ENCODE measurements around the gene PTX4. TPM values are rescaled to one million over a fixed set of nuclear protein-coding genes. Genes with fewer than 3 reads are reported as not detected.

Gene PTX4
- total and polyA plus RNA-seq, 2 experiments from 2014 or later, result not detected

- no peaks in the 10 kb centered on the region for H3K4me1 ChIP-seq (ENCODE audit: insufficient read depth)
- H3K4me1 Mint-ChIP-seq, result no peaks in the 10 kb centered on the region
- ATAC-seq, result peak; percentile 67
- no peak overlapping the region for H2AFZ ChIP-seq
- no peaks in the 10 kb centered on the region for H3K27me3 ChIP-seq (ENCODE audit: insufficient read depth)
- H3K9me2 ChIP-seq (ENCODE audit: insufficient read depth), result no peaks in the 10 kb centered on the region
- no peak overlapping the region for H3K4me2 ChIP-seq
- no peak overlapping the region for H3K4me3 Mint-ChIP-seq
- no peak overlapping the region for H3K4me3 ChIP-seq
- no peaks in the 10 kb centered on the region for H3K79me2 ChIP-seq (replicated peaks; ENCODE audit: insufficient read depth)
- peaks cover 4% of the 10 kb centered on the region; the same call in 1 of the 2 replicates for H4K20me1 ChIP-seq (replicated peaks; ENCODE audit: insufficient read depth)
- no peaks in the 10 kb centered on the region for H3K36me3 ChIP-seq (ENCODE audit: insufficient read depth)
- no peaks in the 10 kb centered on the region for H3F3A ChIP-seq (replicated peaks; ENCODE audit: low read depth)
- TF ChIP-seq REST (IDR thresholded peaks at IDR 0.05; ENCODE audit: unreplicated experiment) (no peak), EZH2 (IDR thresholded peaks at IDR 0.05; ENCODE audit: low read depth, unreplicated experiment) (no peak), EZH2phosphoT487 (IDR thresholded peaks at IDR 0.05; ENCODE audit: unreplicated experiment) (no peak), JUNB (IDR thresholded peaks at IDR 0.05; ENCODE audit: unreplicated experiment) (no peak)
- TF ChIP-seq, protein P1, sequence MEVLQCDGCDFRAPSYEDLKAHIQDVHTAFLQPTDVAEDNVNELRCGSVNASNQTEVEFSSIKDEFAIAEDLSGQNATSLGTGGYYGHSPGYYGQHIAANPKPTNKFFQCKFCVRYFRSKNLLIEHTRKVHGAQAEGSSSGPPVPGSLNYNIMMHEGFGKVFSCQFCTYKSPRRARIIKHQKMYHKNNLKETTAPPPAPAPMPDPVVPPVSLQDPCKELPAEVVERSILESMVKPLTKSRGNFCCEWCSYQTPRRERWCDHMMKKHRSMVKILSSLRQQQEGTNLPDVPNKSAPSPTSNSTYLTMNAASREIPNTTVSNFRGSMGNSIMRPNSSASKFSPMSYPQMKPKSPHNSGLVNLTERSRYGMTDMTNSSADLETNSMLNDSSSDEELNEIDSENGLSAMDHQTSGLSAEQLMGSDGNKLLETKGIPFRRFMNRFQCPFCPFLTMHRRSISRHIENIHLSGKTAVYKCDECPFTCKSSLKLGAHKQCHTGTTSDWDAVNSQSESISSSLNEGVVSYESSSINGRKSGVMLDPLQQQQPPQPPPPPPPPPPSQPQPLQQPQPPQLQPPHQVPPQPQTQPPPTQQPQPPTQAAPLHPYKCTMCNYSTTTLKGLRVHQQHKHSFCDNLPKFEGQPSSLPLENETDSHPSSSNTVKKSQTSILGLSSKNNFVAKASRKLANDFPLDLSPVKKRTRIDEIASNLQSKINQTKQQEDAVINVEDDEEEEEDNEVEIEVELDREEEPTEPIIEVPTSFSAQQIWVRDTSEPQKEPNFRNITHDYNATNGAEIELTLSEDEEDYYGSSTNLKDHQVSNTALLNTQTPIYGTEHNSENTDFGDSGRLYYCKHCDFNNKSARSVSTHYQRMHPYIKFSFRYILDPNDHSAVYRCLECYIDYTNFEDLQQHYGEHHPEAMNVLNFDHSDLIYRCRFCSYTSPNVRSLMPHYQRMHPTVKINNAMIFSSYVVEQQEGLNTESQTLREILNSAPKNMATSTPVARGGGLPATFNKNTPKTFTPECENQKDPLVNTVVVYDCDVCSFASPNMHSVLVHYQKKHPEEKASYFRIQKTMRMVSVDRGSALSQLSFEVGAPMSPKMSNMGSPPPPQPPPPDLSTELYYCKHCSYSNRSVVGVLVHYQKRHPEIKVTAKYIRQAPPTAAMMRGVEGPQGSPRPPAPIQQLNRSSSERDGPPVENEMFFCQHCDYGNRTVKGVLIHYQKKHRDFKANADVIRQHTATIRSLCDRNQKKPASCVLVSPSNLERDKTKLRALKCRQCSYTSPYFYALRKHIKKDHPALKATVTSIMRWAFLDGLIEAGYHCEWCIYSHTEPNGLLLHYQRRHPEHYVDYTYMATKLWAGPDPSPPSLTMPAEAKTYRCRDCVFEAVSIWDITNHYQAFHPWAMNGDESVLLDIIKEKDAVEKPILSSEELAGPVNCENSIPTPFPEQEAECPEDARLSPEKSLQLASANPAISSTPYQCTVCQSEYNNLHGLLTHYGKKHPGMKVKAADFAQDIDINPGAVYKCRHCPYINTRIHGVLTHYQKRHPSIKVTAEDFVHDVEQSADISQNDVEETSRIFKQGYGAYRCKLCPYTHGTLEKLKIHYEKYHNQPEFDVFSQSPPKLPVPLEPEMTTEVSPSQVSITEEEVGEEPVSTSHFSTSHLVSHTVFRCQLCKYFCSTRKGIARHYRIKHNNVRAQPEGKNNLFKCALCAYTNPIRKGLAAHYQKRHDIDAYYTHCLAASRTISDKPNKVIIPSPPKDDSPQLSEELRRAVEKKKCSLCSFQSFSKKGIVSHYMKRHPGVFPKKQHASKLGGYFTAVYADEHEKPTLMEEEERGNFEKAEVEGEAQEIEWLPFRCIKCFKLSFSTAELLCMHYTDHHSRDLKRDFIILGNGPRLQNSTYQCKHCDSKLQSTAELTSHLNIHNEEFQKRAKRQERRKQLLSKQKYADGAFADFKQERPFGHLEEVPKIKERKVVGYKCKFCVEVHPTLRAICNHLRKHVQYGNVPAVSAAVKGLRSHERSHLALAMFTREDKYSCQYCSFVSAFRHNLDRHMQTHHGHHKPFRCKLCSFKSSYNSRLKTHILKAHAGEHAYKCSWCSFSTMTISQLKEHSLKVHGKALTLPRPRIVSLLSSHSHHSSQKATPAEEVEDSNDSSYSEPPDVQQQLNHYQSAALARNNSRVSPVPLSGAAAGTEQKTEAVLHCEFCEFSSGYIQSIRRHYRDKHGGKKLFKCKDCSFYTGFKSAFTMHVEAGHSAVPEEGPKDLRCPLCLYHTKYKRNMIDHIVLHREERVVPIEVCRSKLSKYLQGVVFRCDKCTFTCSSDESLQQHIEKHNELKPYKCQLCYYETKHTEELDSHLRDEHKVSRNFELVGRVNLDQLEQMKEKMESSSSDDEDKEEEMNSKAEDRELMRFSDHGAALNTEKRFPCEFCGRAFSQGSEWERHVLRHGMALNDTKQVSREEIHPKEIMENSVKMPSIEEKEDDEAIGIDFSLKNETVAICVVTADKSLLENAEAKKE (CRISPR knock-in tag; IDR thresholded peaks at IDR 0.05), result no peak
- TF ChIP-seq, protein P2, sequence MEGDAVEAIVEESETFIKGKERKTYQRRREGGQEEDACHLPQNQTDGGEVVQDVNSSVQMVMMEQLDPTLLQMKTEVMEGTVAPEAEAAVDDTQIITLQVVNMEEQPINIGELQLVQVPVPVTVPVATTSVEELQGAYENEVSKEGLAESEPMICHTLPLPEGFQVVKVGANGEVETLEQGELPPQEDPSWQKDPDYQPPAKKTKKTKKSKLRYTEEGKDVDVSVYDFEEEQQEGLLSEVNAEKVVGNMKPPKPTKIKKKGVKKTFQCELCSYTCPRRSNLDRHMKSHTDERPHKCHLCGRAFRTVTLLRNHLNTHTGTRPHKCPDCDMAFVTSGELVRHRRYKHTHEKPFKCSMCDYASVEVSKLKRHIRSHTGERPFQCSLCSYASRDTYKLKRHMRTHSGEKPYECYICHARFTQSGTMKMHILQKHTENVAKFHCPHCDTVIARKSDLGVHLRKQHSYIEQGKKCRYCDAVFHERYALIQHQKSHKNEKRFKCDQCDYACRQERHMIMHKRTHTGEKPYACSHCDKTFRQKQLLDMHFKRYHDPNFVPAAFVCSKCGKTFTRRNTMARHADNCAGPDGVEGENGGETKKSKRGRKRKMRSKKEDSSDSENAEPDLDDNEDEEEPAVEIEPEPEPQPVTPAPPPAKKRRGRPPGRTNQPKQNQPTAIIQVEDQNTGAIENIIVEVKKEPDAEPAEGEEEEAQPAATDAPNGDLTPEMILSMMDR (conservative IDR thresholded peaks at IDR 0.05; ENCODE audit: low read depth in 2 of 2), result peak in 1 of 2 experiments; percentile 24; a peak in 2 of 4 replicates
- H3K27me3 Mint-ChIP-seq (ENCODE audit: insufficient read depth, low read depth, poor library complexity), result peaks cover 14% of the 10 kb centered on the region
- H3K9me3 Mint-ChIP-seq, result peaks cover 16% of the 10 kb centered on the region; the same call in 2 of the 3 replicates
- H3K27ac Mint-ChIP-seq, result no peak overlapping the region
- H3K36me3 Mint-ChIP-seq (ENCODE audit: low read depth), result peaks cover 47% of the 10 kb centered on the region
- peak; percentile 50 for DNase-seq (ENCODE audit: low spot score)
- H3K27ac ChIP-seq (ENCODE audit: low read depth), result no peak overlapping the region
Measured at GRCh38 chr16:1510941-1511351, 22.2 kb upstream of the PTX4 start.
